ENCODE measurements around the gene EEFSEC. TPM values are rescaled to one million over a fixed set of nuclear protein-coding genes. Genes with fewer than 3 reads are reported as not detected.

Gene EEFSEC
- polyA plus RNA-seq, 1 experiment, result 16.3 TPM

DNA sequence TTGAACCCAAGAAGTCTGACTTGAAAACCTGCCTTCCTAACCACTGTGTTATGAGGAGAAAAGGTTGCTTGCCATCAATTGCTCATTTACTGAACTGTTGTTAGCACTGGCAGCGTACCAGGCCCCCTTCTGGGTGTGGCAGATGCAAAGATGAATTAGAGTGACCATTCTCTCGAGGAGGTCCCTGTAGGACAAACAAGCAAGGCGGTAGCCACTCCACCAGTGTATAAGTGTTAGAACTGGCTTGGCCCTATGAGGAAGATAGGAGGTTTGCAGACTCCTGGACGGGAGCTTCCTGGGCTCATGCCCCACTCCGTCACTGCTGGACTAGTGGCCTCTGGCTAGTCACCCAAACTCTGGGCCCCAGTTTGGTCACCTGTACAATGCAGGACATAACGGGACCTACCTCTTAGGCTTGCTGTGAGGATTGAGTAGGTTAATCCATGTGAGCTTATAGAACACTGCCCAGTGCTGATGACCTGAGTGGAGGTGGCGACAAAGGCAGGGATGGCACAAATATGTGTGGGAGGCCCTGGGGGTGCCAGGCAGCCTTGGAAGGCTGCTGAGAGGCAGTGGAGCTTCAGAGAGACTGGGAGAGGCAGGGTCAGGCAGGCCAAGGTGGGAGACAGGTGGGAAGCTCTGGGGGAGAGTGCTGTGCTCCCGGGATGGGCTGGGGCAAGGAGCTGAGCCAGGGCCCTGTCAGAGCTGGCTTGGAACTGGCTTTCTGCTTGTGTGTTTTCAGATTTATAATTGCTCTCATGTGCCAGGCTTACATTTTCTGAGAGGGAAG is 167.5 kb downstream of the EEFSEC start:
- no peaks in the 10 kb centered on the region for H3K27me3 ChIP-seq (ENCODE audit: control insufficient read depth, insufficient read depth, low read length)
- TF ChIP-seq, protein P1, sequence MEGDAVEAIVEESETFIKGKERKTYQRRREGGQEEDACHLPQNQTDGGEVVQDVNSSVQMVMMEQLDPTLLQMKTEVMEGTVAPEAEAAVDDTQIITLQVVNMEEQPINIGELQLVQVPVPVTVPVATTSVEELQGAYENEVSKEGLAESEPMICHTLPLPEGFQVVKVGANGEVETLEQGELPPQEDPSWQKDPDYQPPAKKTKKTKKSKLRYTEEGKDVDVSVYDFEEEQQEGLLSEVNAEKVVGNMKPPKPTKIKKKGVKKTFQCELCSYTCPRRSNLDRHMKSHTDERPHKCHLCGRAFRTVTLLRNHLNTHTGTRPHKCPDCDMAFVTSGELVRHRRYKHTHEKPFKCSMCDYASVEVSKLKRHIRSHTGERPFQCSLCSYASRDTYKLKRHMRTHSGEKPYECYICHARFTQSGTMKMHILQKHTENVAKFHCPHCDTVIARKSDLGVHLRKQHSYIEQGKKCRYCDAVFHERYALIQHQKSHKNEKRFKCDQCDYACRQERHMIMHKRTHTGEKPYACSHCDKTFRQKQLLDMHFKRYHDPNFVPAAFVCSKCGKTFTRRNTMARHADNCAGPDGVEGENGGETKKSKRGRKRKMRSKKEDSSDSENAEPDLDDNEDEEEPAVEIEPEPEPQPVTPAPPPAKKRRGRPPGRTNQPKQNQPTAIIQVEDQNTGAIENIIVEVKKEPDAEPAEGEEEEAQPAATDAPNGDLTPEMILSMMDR (IDR thresholded peaks at IDR 0.05; ENCODE audit: insufficient read depth, low read depth, low read length), result no peak
- no peaks in the 10 kb centered on the region for H3K36me3 ChIP-seq (ENCODE audit: control insufficient read depth, insufficient read depth, low read length)
- ChIA-PET POLR2A (interaction anchor here (0.6 kb wide), 1 partner anchor 9 kb away, joined by 3 read pairs; no protein-coding TSS in a partner anchor), CTCF (interaction anchor here (1.0 to 1.7 kb wide), 5 partner anchors 12 to 287 kb away, joined by 3 to 6 read pairs (median 5); no protein-coding TSS in a partner anchor)
- DNase-seq (ENCODE audit: low read depth), result no peak
- H3K4me3 ChIP-seq (ENCODE audit: low read depth, low read length), result no peak overlapping the region

DNA sequence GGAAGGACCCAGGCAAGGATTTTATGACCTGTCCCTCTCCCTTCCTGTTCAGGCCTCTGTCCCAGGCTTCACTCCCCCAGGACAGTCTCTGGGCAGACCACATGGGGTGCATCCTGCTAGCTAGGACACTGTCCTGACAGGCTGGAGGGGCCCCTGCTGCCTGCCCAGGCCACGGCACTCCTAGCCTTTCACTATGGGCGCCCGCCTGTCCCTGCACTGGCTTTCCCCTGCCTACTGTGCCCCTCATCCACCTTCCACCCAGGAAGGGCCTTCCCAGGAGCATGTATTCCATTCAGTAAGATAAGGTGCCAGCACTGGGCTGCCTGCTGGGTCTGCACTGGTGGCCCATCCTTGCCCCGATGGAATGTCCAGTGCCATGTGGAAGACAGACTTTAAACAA is 168.1 kb downstream of the EEFSEC start:
- Histone ChIP-seq H3K36me3 (ENCODE audit: control insufficient read depth, insufficient read depth, low read length) (no peaks in the 10 kb centered on the region), H3K27me3 (ENCODE audit: control insufficient read depth, insufficient read depth, low read length) (no peaks in the 10 kb centered on the region), H3K4me3 (ENCODE audit: low read depth, low read length) (no peak overlapping the region)
- TF ChIP-seq, protein P1 (IDR thresholded peaks at IDR 0.05; ENCODE audit: insufficient read depth, low read depth, low read length), result no peak
- POLR2A ChIA-PET, result interaction anchor here (0.6 kb wide), 1 partner anchor 8 kb away, joined by 3 read pairs; no protein-coding TSS in a partner anchor
- CTCF ChIA-PET, result interaction anchor here (0.7 to 2.0 kb wide), 16 partner anchors 9 to 287 kb away, joined by 3 to 14 read pairs (median 5); no protein-coding TSS in a partner anchor
- DNase-seq (ENCODE audit: low read depth), result no peak

DNA sequence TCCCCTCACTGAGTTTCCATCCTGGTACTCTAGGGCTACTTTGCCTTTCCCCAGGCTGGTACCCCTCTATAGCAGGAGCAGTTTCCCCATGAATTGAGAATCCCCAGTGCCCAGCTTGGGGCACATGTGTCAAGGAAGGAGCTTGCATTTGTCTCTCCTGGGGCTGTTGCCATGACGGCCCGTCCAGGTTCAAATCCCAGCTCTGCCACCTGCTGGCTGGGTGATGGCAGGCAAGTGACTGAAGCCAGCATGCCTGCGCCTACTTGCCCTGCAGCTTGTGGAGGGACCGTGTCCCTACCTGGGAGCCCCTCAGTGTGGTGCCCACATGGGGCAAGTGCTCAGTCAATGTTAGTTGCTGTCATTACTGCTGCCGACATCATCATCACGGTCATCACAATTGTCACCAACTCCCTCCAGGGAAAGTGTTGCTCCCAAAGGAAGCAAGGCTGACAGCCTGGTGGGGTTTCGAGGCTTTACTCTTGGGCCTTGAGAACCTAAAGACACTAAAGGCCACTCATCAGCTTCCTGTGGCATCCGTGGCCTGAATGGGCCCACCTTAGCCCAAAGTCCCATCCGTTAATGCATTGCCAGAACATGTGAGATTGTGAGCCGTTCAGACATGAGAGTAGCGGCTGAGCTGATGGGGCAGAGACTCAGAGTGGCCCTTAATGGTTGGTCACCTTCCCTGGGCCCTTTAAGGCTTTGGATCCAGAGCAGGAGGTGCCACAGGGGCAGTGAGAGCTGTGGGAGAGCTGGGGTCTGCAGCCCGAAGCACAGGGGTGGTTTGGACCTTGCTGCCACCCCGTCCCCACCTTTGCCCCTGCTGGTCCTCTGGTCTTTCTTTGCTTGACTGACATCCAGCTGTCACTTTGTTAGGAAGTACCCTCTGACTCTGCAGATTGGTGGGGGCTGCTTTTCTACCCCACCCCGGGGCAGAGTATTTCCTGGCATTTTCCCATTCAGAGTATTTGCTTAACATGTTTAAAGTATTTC is 169.0 kb downstream of the EEFSEC start:
- no peak for DNase-seq (ENCODE audit: low read depth)
- CTCF ChIA-PET, result interaction anchor here (0.7 to 2.0 kb wide), 23 partner anchors 8 to 286 kb away, joined by 3 to 14 read pairs (median 4); no protein-coding TSS in a partner anchor
- TF ChIP-seq, protein P1 (IDR thresholded peaks at IDR 0.05; ENCODE audit: insufficient read depth, low read depth, low read length), result peak; percentile 68
- H3K4me3 ChIP-seq (ENCODE audit: low read depth, low read length), result no peak overlapping the region
- H3K36me3 ChIP-seq (ENCODE audit: control insufficient read depth, insufficient read depth, low read length), result no peaks in the 10 kb centered on the region
- H3K27me3 ChIP-seq (ENCODE audit: control insufficient read depth, insufficient read depth, low read length), result no peaks in the 10 kb centered on the region
- POLR2A ChIA-PET, result no interaction called here

DNA sequence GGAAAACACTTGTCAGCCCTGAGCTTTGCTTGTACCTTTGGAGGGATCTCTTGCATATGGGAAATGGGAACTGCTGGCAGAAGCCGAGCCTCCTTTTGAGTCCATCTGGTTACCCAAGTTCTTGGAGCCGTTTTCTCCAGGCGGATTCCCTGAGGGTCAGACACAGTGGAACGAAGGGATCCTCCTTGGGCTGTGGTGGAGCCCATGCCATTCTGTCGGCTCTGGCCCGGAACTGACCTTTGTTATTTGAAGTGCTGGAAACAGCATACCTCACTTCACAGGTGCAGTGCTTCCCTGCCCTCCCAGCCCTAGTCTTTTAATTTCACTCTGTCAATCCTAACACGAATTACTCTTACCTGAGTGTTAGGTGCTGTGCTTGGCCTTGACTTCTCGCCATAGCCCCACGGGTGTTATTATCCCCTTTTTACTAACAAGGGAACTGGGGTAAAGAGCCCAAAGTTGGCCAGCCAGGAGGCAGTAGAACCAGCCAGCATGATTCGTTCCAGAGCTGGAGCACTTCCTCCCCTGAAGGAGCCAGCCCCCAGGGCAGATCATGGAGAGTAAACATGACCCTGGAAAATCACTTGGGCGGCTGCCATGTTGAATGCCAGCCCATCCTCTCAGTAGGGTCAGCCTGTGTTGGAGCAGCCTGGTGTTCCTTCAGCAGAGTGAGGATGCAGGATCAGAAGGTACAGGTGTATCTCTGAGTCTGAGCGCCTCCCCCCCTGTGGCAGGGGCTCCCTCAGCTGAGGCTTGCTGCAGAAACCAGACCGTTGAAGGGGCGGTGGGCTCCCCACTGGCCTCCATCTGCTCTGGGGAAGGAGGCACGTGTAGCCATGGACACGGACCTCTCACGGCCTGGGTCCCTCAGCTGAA is 170.2 kb downstream of the EEFSEC start:
- TF ChIP-seq, protein P1 (IDR thresholded peaks at IDR 0.05; ENCODE audit: insufficient read depth, low read depth, low read length), result no peak
- no peaks in the 10 kb centered on the region for H3K36me3 ChIP-seq (ENCODE audit: control insufficient read depth, insufficient read depth, low read length)
- H3K4me3 ChIP-seq (ENCODE audit: low read depth, low read length), result no peak overlapping the region
- ChIA-PET CTCF (interaction anchor here (1.1 to 2.0 kb wide), 11 partner anchors 17 to 284 kb away, joined by 3 to 14 read pairs (median 4); no protein-coding TSS in a partner anchor), POLR2A (no interaction called here)
- no peak for DNase-seq (ENCODE audit: low read depth)
- H3K27me3 ChIP-seq (ENCODE audit: control insufficient read depth, insufficient read depth, low read length), result no peaks in the 10 kb centered on the region

All from BJ (cell line).